Spleen (tissue), 13 donors: ENCODE data around the gene ALKBH1. TPM values are rescaled to one million over a fixed set of nuclear protein-coding genes. Genes with fewer than 3 reads are reported as not detected.
A peak's percentile ranks its signal among the peaks of the same experiment; 100 is the strongest.
"Not testable (repeated sequence)": the region's sequence is repeated elsewhere in the genome, so short reads cannot be mapped to it uniquely, and the experiment has no call there.

Experiments used
- DNase-seq: peaks from one replicate; pipeline ENCODE4 v3.0.0-alpha.2; 2020
- H3K27ac ChIP-seq, 8 donors: fragments of 200-600 bp; sonication (generic) in 7 of 8; 1 replicate in 4 of 8; 2 replicates in 4 of 8; pipeline versions ENCODE4 v1.5.0 to v1.8.0; 2016 to 2021; ENCODE audit warnings: inconsistent platforms in 4 of 8, mild to moderate bottlenecking in 4 of 8, moderate library complexity in 1 of 8
- H3K27me3 ChIP-seq, 7 donors: fragments of 200-600 bp; sonication (generic) in 6 of 7; replicated peaks in 1 of 7; 1 replicate in 4 of 7; 2 replicates in 3 of 7; pipeline versions ENCODE4 v1.5.0 to v1.8.0; 2016 to 2021; ENCODE audit warnings: inconsistent platforms in 3 of 7, mild to moderate bottlenecking in 1 of 7
- H3K36me3 ChIP-seq, 6 donors: fragments of 200-600 bp; sonication (generic) in 5 of 6; 1 replicate in 4 of 6; 2 replicates in 2 of 6; pipeline versions ENCODE4 v1.5.0 to v1.8.0; 2016 to 2021; ENCODE audit warnings: inconsistent platforms in 2 of 6
- H3K4me1 ChIP-seq, 6 donors: fragments of 200-600 bp; sonication (generic) in 5 of 6; 1 replicate in 3 of 6; 2 replicates in 3 of 6; pipeline versions ENCODE4 v1.5.0 to v1.8.0; 2016 to 2021; ENCODE audit warnings: inconsistent platforms in 3 of 6
- H3K4me3 ChIP-seq, 8 donors: fragments of 200-600 bp; sonication (generic) in 7 of 8; 1 replicate in 4 of 8; 2 replicates in 4 of 8; pipeline versions ENCODE4 v1.5.0 to v1.8.0; 2016 to 2021; ENCODE audit warnings: inconsistent platforms in 4 of 8, mild to moderate bottlenecking in 4 of 8, moderate library complexity in 2 of 8
- H3K9me3 ChIP-seq, 8 donors: fragments of 200-600 bp; sonication (generic) in 7 of 8; 1 replicate in 4 of 8; 2 replicates in 4 of 8; pipeline versions ENCODE4 v1.5.0 to v1.8.0; 2016 to 2021; ENCODE audit warnings: inconsistent platforms in 4 of 8
- POLR2A ChIP-seq, 3 donors: fragments of 450-650 bp; IDR thresholded peaks; one replicate each; pipeline ENCODE4 v1.5.1; 2017; ENCODE audit warnings: antibody characterized with exemption in 3 of 3, mild to moderate bottlenecking in 1 of 3
- POLR2AphosphoS5 ChIP-seq, 3 donors: sonication (generic); formaldehyde crosslinking; IDR thresholded peaks; one replicate each; pipeline ENCODE4 v1.5.1; 2017; ENCODE audit warnings: antibody characterized with exemption in 3 of 3
- WGBS, 5 donors: extraction: QIAGEN DNeasy Blood & Tissue Kit in 3 of 5; methylation state at CpG; one replicate each; pipeline versions ENCODE4 v1.1.5 to v1.1.7; 2013 to 2018; 5-methylcytosine and 5-hydroxymethylcytosine counted together
- intact Hi-C: fragments of 100-400 bp; cut with DNase I; formaldehyde crosslinking; loops from one replicate; pipeline ENCODE4 v1.15.0; 2023; ENCODE audit warnings: low total_unique reads
- long read RNA-seq, 2 donors: transcript quantifications; one replicate each; lab custom pipeline, GENCODE V29; 2026
- polyA plus RNA-seq, 3 donors: library from polyadenylated mRNA; stranded (reverse); fragments of 200-250 nt; gene quantifications; one replicate each; pipeline ENCODE4 v1.2.1, GENCODE V29; 2013
- total RNA-seq, 7 donors: library from RNA; depleted of rRNA in 3 of 7; stranded (reverse); fragments of >200 nt in 3 of 7; fragmentation: NEBNext Ultra II Directional in 4 of 7; extraction: Animal tissue kit (Norgen Biotek cat#: 25700) in 4 of 7; gene quantifications; one replicate each; pipeline versions ENCODE4 v1.1.0 to v1.2.1, GENCODE V29; 2016 to 2021
- TF ChIP-seq, protein P1 (sequence below), 11 experiments: fragments of 200-600 bp in 7 of 11; fragments of 450-650 bp in 4 of 11; sonication (generic) in 4 of 11; IDR thresholded peaks in 8 of 11; conservative IDR thresholded peaks in 3 of 11; 1 replicate in 7 of 11; 2 replicates in 4 of 11; pipeline versions ENCODE4 v1.4.0 to v1.8.0; 2016 to 2021; ENCODE audit warnings: antibody characterized with exemption in 11 of 11, inconsistent platforms in 4 of 11, mild to moderate bottlenecking in 1 of 11
- donor health status: healthy with polysubstance abuse.
- donor health status: DM: no; HTN: no; CAD: no; lungs with moderate emphysema.
- donor health status: DM: no; HTN: no; CAD: no.
- donor health status: Bipolar disorder and iron deficiency.
- donor health status: healthy.
- donor health status: DM: no; HTN: no; CAD: no.
- donor health status: DM: yes; HTN: yes; CAD: no.

ALKBH1 gene, protein sequence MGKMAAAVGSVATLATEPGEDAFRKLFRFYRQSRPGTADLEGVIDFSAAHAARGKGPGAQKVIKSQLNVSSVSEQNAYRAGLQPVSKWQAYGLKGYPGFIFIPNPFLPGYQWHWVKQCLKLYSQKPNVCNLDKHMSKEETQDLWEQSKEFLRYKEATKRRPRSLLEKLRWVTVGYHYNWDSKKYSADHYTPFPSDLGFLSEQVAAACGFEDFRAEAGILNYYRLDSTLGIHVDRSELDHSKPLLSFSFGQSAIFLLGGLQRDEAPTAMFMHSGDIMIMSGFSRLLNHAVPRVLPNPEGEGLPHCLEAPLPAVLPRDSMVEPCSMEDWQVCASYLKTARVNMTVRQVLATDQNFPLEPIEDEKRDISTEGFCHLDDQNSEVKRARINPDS
- total RNA-seq (10 to 100 TPM; 10.8 to 17.7 (median 13.2) TPM), polyA plus RNA-seq (10 to 100 TPM in 1 of 3 donors, 1 to 10 TPM in 2; 7.7 to 10.1 (median 9.8) TPM)
- long read RNA-seq, donor 1, partial matches to known transcripts, result 0 of 4 reads
- long read RNA-seq, donor 1, other reads (novel, unspliced or antisense), result 0 of 4 reads
- long read RNA-seq, donor 2, partial matches to known transcripts, result 0 of 3 reads
- long read RNA-seq, donor 2, other reads (novel, unspliced or antisense), result 0 of 3 reads

DNA sequence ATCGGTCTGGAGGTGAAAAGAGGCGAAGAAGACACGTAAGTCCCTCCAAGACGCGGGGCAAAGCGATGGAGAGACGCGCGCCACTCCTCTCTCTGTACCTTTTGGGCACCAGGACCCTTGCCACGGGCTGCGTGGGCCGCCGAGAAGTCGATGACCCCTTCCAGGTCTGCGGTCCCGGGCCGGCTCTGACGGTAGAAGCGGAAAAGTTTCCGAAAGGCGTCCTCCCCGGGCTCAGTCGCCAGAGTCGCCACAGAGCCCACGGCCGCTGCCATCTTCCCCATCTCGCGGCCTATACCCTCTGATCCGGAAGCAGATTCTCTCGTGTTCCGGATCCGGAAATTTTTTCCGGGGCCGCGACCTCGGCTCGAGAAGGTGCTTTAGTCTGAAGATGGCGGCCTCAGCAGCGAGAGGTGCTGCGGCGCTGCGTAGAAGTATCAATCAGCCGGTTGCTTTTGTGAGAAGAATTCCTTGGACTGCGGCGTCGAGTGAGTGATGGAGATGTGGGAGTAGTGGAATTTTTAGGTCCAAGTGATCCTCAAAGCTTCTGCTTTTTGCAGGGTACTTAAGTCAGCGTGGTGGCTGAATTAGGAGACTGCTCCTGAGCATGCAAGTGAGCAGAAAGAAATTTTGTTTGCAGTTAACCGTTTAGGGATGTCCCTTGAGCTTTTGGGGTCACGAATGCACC is at the start of gene ALKBH1, which contains the start of gene SLIRP:
Gene ALKBH1, minus strand, starts transcription at position 300 of the 685 bp plus-strand sequence. Its CDS starts 19 bp downstream, at position 281.
Gene SLIRP, plus strand, starts transcription at position 380 of the 685 bp plus-strand sequence. Its CDS starts 9 bp downstream, at position 389.
- Histone ChIP-seq H3K27me3 (no peaks in the 10 kb centered on the region), H3K27ac (peak within 1 kb of the TSS; percentile 49 to 87 (median 77)), H3K36me3 (peaks cover 4 to 63% (median 45%) of the 10 kb centered on the region in 6 donors), H3K9me3 (no peaks in the 10 kb centered on the region), H3K4me1 (peaks cover 25 to 69% (median 50%) of the 10 kb centered on the region in 6 donors), H3K4me3 (peak within 1 kb of the TSS; percentile 86 to 100 (median 100))
- TF ChIP-seq POLR2A (IDR thresholded peaks at IDR 0.05) (peak in 1 of 3 donors; percentile 31), POLR2AphosphoS5 (IDR thresholded peaks at IDR 0.05) (peak; percentile 90 to 96 (median 93))
- TF ChIP-seq, protein P1, sequence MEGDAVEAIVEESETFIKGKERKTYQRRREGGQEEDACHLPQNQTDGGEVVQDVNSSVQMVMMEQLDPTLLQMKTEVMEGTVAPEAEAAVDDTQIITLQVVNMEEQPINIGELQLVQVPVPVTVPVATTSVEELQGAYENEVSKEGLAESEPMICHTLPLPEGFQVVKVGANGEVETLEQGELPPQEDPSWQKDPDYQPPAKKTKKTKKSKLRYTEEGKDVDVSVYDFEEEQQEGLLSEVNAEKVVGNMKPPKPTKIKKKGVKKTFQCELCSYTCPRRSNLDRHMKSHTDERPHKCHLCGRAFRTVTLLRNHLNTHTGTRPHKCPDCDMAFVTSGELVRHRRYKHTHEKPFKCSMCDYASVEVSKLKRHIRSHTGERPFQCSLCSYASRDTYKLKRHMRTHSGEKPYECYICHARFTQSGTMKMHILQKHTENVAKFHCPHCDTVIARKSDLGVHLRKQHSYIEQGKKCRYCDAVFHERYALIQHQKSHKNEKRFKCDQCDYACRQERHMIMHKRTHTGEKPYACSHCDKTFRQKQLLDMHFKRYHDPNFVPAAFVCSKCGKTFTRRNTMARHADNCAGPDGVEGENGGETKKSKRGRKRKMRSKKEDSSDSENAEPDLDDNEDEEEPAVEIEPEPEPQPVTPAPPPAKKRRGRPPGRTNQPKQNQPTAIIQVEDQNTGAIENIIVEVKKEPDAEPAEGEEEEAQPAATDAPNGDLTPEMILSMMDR (IDR thresholded peaks at IDR 0.05 in 8 of 11, conservative IDR thresholded peaks at IDR 0.05 in 3 of 11), result peak in 1 of 11 experiments; percentile 6
- 0 to 1% (median 0%) methylated on average over 26 to 49 of the region's 49 CpGs for WGBS, 5 donors
- peak; percentile 95 for DNase-seq
- intact Hi-C loops, result no loop called here

DNA sequence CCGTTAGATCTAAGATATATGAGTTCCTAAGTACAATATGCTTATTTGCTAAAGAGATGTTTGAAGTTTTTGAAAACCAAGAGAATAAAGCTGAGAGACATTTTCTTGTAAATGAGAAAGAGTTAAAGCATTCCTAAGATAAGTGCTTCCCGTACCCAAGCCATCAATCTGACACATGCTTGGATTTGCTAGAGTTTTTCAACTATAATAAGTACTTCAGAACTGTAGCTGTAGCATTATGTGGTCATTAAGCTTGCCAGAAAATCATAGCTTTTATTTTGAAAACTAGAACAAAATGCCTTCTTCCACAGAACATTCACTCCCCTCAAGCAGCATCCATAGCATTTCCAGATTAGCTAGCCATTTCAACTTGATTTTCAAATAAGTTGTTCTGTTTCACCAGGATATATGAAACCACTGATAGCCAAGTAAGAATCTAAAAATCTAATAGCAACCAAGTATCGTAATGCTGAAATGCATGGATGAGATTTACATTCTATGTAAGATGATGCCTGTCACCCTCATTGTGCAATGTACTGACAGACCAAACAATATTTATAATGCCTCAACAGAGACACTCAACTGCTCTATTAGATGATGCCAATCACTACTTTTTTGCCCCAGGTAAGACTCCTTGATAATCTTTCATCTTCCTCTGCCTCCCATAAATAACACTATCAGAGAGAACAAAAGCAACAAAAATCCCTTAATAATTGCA is 45.1 kb upstream of the ALKBH1 start:
- peaks cover 12 to 59% (median 34%) of the 10 kb centered on the region in 6 donors for H3K4me1 ChIP-seq
- TF ChIP-seq, protein P1 (IDR thresholded peaks at IDR 0.05 in 8 of 11, conservative IDR thresholded peaks at IDR 0.05 in 3 of 11), result no peak
- no peak for TF ChIP-seq POLR2A (IDR thresholded peaks at IDR 0.05)
- no peak for TF ChIP-seq POLR2AphosphoS5 (IDR thresholded peaks at IDR 0.05)
- no peaks in the 10 kb centered on the region for H3K27me3 ChIP-seq
- DNase-seq, result no peak
- no peaks in the 10 kb centered on the region for H3K9me3 ChIP-seq
- H3K27ac ChIP-seq, result peak overlapping the region in 1 of 8 donors; percentile 10
- no peak overlapping the region for H3K4me3 ChIP-seq
- intact Hi-C loops, result no loop called here
- peaks cover 3 to 92% (median 64%) of the 10 kb centered on the region in 6 donors for H3K36me3 ChIP-seq
- 56 to 93% (median 74%) methylated on average over 3 of the region's 3 CpGs for WGBS, 5 donors

DNA sequence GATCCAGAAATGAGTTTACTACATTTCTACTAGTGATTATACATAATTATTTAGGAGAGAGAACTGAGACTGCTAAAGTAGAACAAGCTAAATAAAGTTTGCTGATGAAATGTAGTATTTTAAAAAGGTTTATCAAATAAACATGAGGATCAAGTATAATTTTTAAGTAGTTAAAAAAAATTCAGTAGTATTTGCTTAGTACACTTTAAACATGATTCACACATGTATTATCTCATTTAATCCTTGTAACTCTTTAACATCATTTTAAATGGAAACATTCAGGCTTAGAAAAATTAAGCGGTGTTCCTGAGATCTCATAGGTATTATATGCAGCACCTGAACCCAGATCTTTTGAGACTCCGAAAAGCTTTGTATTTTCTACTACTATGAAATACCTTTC is 44.4 kb upstream of the ALKBH1 start:
- TF ChIP-seq, protein P1 (IDR thresholded peaks at IDR 0.05 in 8 of 11, conservative IDR thresholded peaks at IDR 0.05 in 3 of 11), result no peak
- no peak for TF ChIP-seq POLR2A (IDR thresholded peaks at IDR 0.05)
- TF ChIP-seq POLR2AphosphoS5 (IDR thresholded peaks at IDR 0.05), result no peak
- intact Hi-C loops, result no loop called here
- H3K27me3 ChIP-seq, result no peaks in the 10 kb centered on the region
- no peak overlapping the region for H3K27ac ChIP-seq
- H3K9me3 ChIP-seq, result no peaks in the 10 kb centered on the region
- no peak for DNase-seq
- H3K4me3 ChIP-seq, result no peak overlapping the region
- H3K36me3 ChIP-seq, result peaks cover 3 to 97% (median 70%) of the 10 kb centered on the region in 6 donors
- 95 to 99% (median 98%) methylated on average over 2 of the region's 2 CpGs for WGBS, 5 donors
- H3K4me1 ChIP-seq, result peaks cover 10 to 52% (median 27%) of the 10 kb centered on the region in 6 donors

- Histone ChIP-seq H3K36me3 (peaks cover 3 to 100% (median 72%) of the 10 kb centered on the region in 6 donors), H3K4me1 (peaks cover 0 to 33% (median 6%) of the 10 kb centered on the region in 6 donors)
- intact Hi-C loops, H3K27ac ChIP-seq, DNase-seq, H3K9me3 ChIP-seq, H3K27me3 ChIP-seq, H3K4me3 ChIP-seq: not testable (repeated sequence)
- WGBS, 5 donors, result 88 to 95% (median 91%) methylated on average over 16 to 33 of the region's 33 CpGs
These were observed 39.6 kb upstream of the ALKBH1 start for GRCh38 chr14:77747425-77747824.
